RWPE1 (cell line): ENCODE results near the gene MAPK8IP2.
A peak's percentile ranks its signal among the peaks of the same experiment; 100 is the strongest.

Source experiments
- CTCF ChIA-PET: fragments of 350-600 bp; sonication (Branson Sonifier 250); formaldehyde crosslinking; extraction: SDS; loops from one replicate; lab custom pipeline; 2021; lab: Yijun Ruan, JAX
- POLR2A ChIA-PET: fragments of 400-600 bp; formaldehyde crosslinking; extraction: SDS; loops from one replicate; lab custom pipeline; 2020; ENCODE audit warnings: antibody characterized with exemption; ENCODE audit not compliant: low non-redundant PET; lab: Yijun Ruan, JAX
- DNase-seq: peaks from one replicate; pipeline ENCODE4 v3.0.0; 2012; ENCODE audit warnings: low spot score
- H3K27ac ChIP-seq: fragments of 450-650 bp; 2 replicates; pipeline ENCODE4 v1.5.1; 2017
- CTCF ChIP-seq: fragments of 450-650 bp; conservative IDR thresholded peaks from 2 replicates; pipeline ENCODE4 v1.5.1; 2017; ENCODE audit warnings: low read depth, mild to moderate bottlenecking

Gene MAPK8IP2

GRCh38 chr22:50608996-50609395, 8.4 kb downstream of the MAPK8IP2 start:
- ChIA-PET POLR2A (no interaction called here), CTCF (no interaction called here)
- no peak for TF ChIP-seq CTCF
- H3K27ac ChIP-seq, result no peak overlapping the region
- no peak for DNase-seq

- no peak for DNase-seq
- CTCF ChIA-PET, result no interaction called here
- POLR2A ChIA-PET, result no interaction called here
- no peak for TF ChIP-seq CTCF
- H3K27ac ChIP-seq, result no peak overlapping the region
Observed at GRCh38 chr22:50609599-50609998, 9.0 kb downstream of the MAPK8IP2 start.

DNA sequence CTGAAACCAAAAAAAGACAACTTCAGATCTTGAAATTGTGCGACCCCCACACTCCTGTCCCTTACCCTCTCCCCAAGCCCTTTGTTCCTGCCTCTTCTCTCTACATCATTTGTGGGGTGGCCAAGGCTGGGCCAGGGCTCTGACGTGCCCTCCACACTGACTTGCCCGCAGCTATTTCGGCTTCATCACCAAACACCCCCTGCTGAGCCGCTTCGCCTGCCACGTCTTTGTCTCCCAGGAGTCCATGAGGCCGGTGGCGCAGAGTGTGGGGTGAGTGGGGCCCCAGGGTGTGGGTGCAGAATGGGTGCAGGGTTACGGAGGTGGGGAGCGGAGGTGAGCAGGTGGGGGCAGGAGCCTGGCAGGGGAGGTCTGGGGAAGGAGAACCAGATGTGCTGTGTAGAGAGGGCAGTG, 9.5 kb downstream of the MAPK8IP2 start:
- no peak for DNase-seq
- no peak for TF ChIP-seq CTCF
- no peak overlapping the region for H3K27ac ChIP-seq
- POLR2A ChIA-PET, result no interaction called here
- CTCF ChIA-PET, result no interaction called here

DNA sequence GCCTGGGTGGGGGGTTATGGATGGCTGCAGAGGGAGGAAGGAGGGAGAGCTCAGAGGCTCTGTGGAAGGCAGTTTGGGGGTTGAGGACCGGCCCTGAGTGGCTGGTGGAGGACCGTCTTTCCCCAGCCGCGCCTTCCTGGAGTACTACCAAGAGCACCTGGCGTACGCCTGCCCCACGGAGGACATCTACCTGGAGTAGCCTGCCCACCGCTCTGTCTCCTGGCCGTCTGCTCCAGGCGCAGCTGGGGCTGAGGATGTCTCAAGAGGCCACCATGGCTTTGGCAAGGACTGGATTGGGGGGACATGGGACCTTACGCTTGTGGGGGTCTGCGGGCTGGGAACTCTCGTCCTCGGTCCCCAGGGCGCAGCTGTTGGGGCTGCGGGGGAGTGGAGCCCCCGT, 10.0 kb downstream of the MAPK8IP2 start:
- no peak overlapping the region for H3K27ac ChIP-seq
- CTCF ChIA-PET, result no interaction called here
- TF ChIP-seq CTCF, result no peak
- DNase-seq, result no peak
- POLR2A ChIA-PET, result no interaction called here

- POLR2A ChIA-PET, result no interaction called here
- CTCF ChIA-PET, result no interaction called here
- no peak for TF ChIP-seq CTCF
- H3K27ac ChIP-seq, result 0 out of 2 replicates have a peak overlapping the region, but pooled peaks have one; percentile 17
- no peak for DNase-seq
Observed at GRCh38 chr22:50611341-50612060, 10.9 kb downstream of the MAPK8IP2 start.

DNA sequence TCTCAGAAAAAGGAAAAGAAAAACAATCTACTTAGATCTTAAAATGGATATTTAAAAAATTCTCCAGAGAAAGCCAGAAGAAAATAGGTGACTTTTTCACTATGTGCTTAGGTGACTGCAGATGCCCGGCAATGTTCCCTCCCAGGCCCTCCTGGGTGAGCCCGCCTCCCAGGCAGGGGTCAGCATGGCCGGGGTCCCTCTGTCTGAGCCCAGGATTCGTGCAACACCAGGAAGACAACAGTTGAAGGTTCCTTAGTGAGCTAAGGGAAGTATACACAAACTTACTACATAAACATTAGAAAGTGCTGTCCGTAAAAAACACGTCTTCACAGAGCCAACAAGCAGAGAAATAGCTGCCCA, 11.6 kb downstream of the MAPK8IP2 start:
- ChIA-PET POLR2A (no interaction called here), CTCF (no interaction called here)
- no peak for DNase-seq
- 0 out of 2 replicates have a peak overlapping the region, but pooled peaks have one; percentile 17 for H3K27ac ChIP-seq
- no peak for TF ChIP-seq CTCF
